GM12878 (cell line): Measurements from ENCODE around the gene ARHGEF38.
"Not testable (repeated sequence)": the region's sequence is repeated elsewhere in the genome, so short reads cannot be mapped to it uniquely, and the experiment has no call there.

Experiments used
- ATF2 ChIP-seq: IDR thresholded peaks from 2 replicates; pipeline ENCODE4 v1.6.1; 2012; ENCODE audit warnings: low read length, inconsistent platforms
- CHD2 ChIP-seq: IDR thresholded peaks from 2 replicates; pipeline ENCODE4 v1.6.1; 2011; ENCODE audit warnings: low read depth, low read length, improper control_type of control experiment, borderline replicate concordance
- CTCF ChIP-seq, 3 experiments: IDR thresholded peaks in 2 of 3; conservative IDR thresholded peaks in 1 of 3; 2 replicates each; pipeline ENCODE4 v1.5.1; 2011; ENCODE audit warnings: low read depth in 3 of 3, low read length in 3 of 3, mild to moderate bottlenecking in 3 of 3, control low read depth in 2 of 3, moderate library complexity in 2 of 3, inconsistent platforms in 1 of 3, mixed read lengths in 1 of 3; ENCODE audit not compliant: control insufficient read depth in 2 of 3, insufficient read depth in 1 of 3; ENCODE audit errors: extremely low read depth in 1 of 3
- E4F1 ChIP-seq: fragments of 450-650 bp; IDR thresholded peaks from 2 replicates; pipeline ENCODE4 v1.6.1; 2018; ENCODE audit warnings: borderline replicate concordance, mild to moderate bottlenecking; ENCODE audit not compliant: partially characterized antibody
- EP300 ChIP-seq, 2 experiments: fragments of 150-350 bp in 1 of 2; IDR thresholded peaks; 2 replicates each; pipeline ENCODE4 v1.6.1; 2011 to 2012; ENCODE audit warnings: low read depth in 2 of 2, low read length in 2 of 2, borderline replicate concordance in 1 of 2, improper control_type of control experiment in 1 of 2, inconsistent platforms in 1 of 2; ENCODE audit not compliant: control insufficient read depth in 1 of 2
- MYC ChIP-seq: IDR thresholded peaks from 2 replicates; pipeline ENCODE4 v1.6.1; 2011; ENCODE audit warnings: mild to moderate bottlenecking, low read length, moderate library complexity, inconsistent platforms; ENCODE audit not compliant: insufficient read depth, insufficient replicate concordance, insufficient read length, severe bottlenecking
- NFIC ChIP-seq: IDR thresholded peaks from 2 replicates; pipeline ENCODE4 v1.6.1; 2012; ENCODE audit warnings: low read depth, mild to moderate bottlenecking, inconsistent platforms, low read length, moderate library complexity
- POLR2A ChIP-seq: IDR thresholded peaks from 2 replicates; pipeline ENCODE4 v1.6.1; 2011; ENCODE audit warnings: low read depth, mild to moderate bottlenecking, low read length
- RAD21 ChIP-seq: IDR thresholded peaks from 2 replicates; pipeline ENCODE4 v1.6.1; 2011; ENCODE audit warnings: mild to moderate bottlenecking, low read depth, low read length, moderate library complexity; ENCODE audit not compliant: insufficient read depth
- RB1 ChIP-seq: fragments of 450-650 bp; formaldehyde crosslinking; IDR thresholded peaks from 2 replicates; pipeline ENCODE4 v1.6.1; 2017; ENCODE audit warnings: mild to moderate bottlenecking, borderline replicate concordance
- REST ChIP-seq: IDR thresholded peaks from 2 replicates; pipeline ENCODE4 v1.6.1; 2012; ENCODE audit warnings: mild to moderate bottlenecking, low read depth, low read length
- RFX5 ChIP-seq: IDR thresholded peaks from 2 replicates; pipeline ENCODE4 v1.6.1; 2011; ENCODE audit warnings: low read depth, low read length, improper control_type of control experiment

- not testable (repeated sequence) for TF ChIP-seq MYC; CTCF (IDR thresholded peaks at IDR 0.05 in 2 of 3, conservative IDR thresholded peaks at IDR 0.05 in 1 of 3; ENCODE audit: control insufficient read depth in 2 of 3, extremely low read depth in 1 of 3, insufficient read depth in 1 of 3, low read depth in 3 of 3, low read length in 3 of 3); E4F1; POLR2A; EP300 (IDR thresholded peaks at IDR 0.05; ENCODE audit: borderline replicate concordance in 1 of 2, control insufficient read depth in 1 of 2, low read depth in 2 of 2, low read length in 2 of 2); ATF2; RB1; REST; CHD2; NFIC; RFX5; RAD21
These were observed 57.4 kb downstream of the ARHGEF38 start for GRCh38 chr4:105609819-105610218.
